GM23248 (cell line): ENCODE data around the gene RNF166. TPM values are rescaled to one million over a fixed set of nuclear protein-coding genes. Genes with fewer than 3 reads are reported as not detected.

Experiments
- DNase-seq: peaks from one replicate; pipeline ENCODE4 v3.0.0-alpha.2; 2015
- H2AFZ ChIP-seq: fragments of 200-600 bp; sonication (generic); 2 replicates; pipeline ENCODE4 v1.6.1; 2016; ENCODE audit warnings: antibody characterized with exemption
- H3F3A ChIP-seq: fragments of 200-600 bp; sonication (generic); 2 replicates; pipeline ENCODE4 v1.6.1; 2016; ENCODE audit warnings: mild to moderate bottlenecking, antibody characterized with exemption, mixed run types; ENCODE audit not compliant: insufficient read depth
- H3K27ac ChIP-seq: fragments of 200-600 bp; sonication (generic); 2 replicates; pipeline ENCODE4 v1.5.1; 2016; ENCODE audit warnings: mild to moderate bottlenecking
- H3K27me3 ChIP-seq: fragments of 200-600 bp; sonication (generic); replicated peaks from 2 replicates; pipeline ENCODE4 v1.6.1; 2016; ENCODE audit warnings: mild to moderate bottlenecking; ENCODE audit not compliant: insufficient read depth
- H3K36me3 ChIP-seq: fragments of 200-600 bp; sonication (generic); 2 replicates; pipeline ENCODE4 v1.6.1; 2016; ENCODE audit warnings: low read depth, mild to moderate bottlenecking
- H3K4me1 ChIP-seq: fragments of 200-600 bp; sonication (generic); 2 replicates; pipeline ENCODE4 v1.6.1; 2016; ENCODE audit warnings: mild to moderate bottlenecking; ENCODE audit not compliant: insufficient read depth
- H3K4me2 ChIP-seq: fragments of 200-600 bp; sonication (generic); one replicate; pipeline ENCODE4 v1.6.1; 2016; ENCODE audit warnings: mild to moderate bottlenecking; ENCODE audit not compliant: unreplicated experiment
- H3K4me3 ChIP-seq: fragments of 200-600 bp; sonication (generic); 2 replicates; pipeline ENCODE4 v1.5.1; 2016; ENCODE audit warnings: mild to moderate bottlenecking
- H3K79me2 ChIP-seq: fragments of 200-600 bp; sonication (generic); 2 replicates; pipeline ENCODE4 v1.6.1; 2016; ENCODE audit warnings: mild to moderate bottlenecking; ENCODE audit not compliant: insufficient read depth
- H3K9ac ChIP-seq: fragments of 200-600 bp; sonication (generic); 2 replicates; pipeline ENCODE4 v1.6.1; 2016; ENCODE audit warnings: mild to moderate bottlenecking
- H3K9me2 ChIP-seq: fragments of 200-600 bp; sonication (generic); 2 replicates; pipeline ENCODE4 v1.6.1; 2016; ENCODE audit warnings: mixed run types, mild to moderate bottlenecking, moderate library complexity; ENCODE audit not compliant: insufficient read depth
- H3K9me3 ChIP-seq: fragments of 200-600 bp; sonication (generic); one replicate; pipeline ENCODE4 v1.6.1; 2017; ENCODE audit warnings: low read depth
- H4K20me1 ChIP-seq: fragments of 200-600 bp; sonication (generic); 2 replicates; pipeline ENCODE4 v1.6.0; 2016; ENCODE audit not compliant: insufficient read depth
- EZH2 ChIP-seq: fragments of 200-600 bp; sonication (generic); IDR thresholded peaks from 2 replicates; pipeline ENCODE4 v1.6.1; 2018; ENCODE audit warnings: antibody characterized with exemption, mild to moderate bottlenecking; ENCODE audit not compliant: insufficient read depth, poor library complexity, severe bottlenecking
- EZH2phosphoT487 ChIP-seq: fragments of 200-600 bp; sonication (generic); IDR thresholded peaks from 2 replicates; pipeline ENCODE4 v1.6.1; 2018; ENCODE audit warnings: antibody characterized with exemption, moderate library complexity, mild to moderate bottlenecking, low read depth; ENCODE audit not compliant: insufficient read depth
- WGBS, 2 experiments: methylation state at CpG; one replicate each; pipeline ENCODE4 v1.1.6; 2015 to 2017; ENCODE audit warnings: low lambda C conversion rate in 2 of 2, low coverage in 1 of 2; ENCODE audit errors: missing lambda C conversion rate in 2 of 2; 5-methylcytosine and 5-hydroxymethylcytosine counted together
- in situ Hi-C: fragments of 300-500 bp; cut with MboI; formaldehyde crosslinking; loops from 2 replicates; pipeline ENCODE4 v1.15.0; 2020
- polyA plus RNA-seq: library from polyadenylated mRNA; unstranded; fragments of >200 nt; fragmentation: Nextera tagmentation; extraction: Ambion mirVana; gene quantifications from 2 replicates; pipeline ENCODE4 v1.2.1, GENCODE V29; 2016
- total RNA-seq: library from RNA; depleted of rRNA; stranded (reverse); fragments of >200 nt; shearing (Covaris generic); gene quantifications from 2 replicates; pipeline ENCODE4 v1.2.3, GENCODE V29; 2014

RNF166 gene
- total and polyA plus RNA-seq, 2 experiments from 2014 or later, result 8.9 to 14.6 TPM

- no peaks in the 10 kb centered on the region for H3F3A ChIP-seq
- H3K9me3 ChIP-seq, result no peaks in the 10 kb centered on the region
- H3K4me2 ChIP-seq, result no peak overlapping the region
- no peak overlapping the region for H3K4me3 ChIP-seq
- no peak overlapping the region for H3K9ac ChIP-seq
- DNase-seq, result no peak
- in situ Hi-C loops, result no loop called here
- no peaks in the 10 kb centered on the region for H3K27me3 ChIP-seq
- no peaks in the 10 kb centered on the region for H3K36me3 ChIP-seq
- WGBS, 2 experiments, result 80 to 93% methylated on average over 11 to 12 of the region's 12 CpGs
- no peak overlapping the region for H3K27ac ChIP-seq
- TF ChIP-seq EZH2, result no peak
- no peak for TF ChIP-seq EZH2phosphoT487
- H3K4me1 ChIP-seq, result peaks cover 1% of the 10 kb centered on the region; the same call in 1 of the 2 replicates
- H3K9me2 ChIP-seq, result no peaks in the 10 kb centered on the region
- no peaks in the 10 kb centered on the region; the same call in 1 of the 2 replicates for H4K20me1 ChIP-seq
- H3K79me2 ChIP-seq, result peaks cover 91% of the 10 kb centered on the region
- no peak overlapping the region for H2AFZ ChIP-seq
Measured at GRCh38 chr16:88748364-88748763, 42.2 kb upstream of the RNF166 start.

DNA sequence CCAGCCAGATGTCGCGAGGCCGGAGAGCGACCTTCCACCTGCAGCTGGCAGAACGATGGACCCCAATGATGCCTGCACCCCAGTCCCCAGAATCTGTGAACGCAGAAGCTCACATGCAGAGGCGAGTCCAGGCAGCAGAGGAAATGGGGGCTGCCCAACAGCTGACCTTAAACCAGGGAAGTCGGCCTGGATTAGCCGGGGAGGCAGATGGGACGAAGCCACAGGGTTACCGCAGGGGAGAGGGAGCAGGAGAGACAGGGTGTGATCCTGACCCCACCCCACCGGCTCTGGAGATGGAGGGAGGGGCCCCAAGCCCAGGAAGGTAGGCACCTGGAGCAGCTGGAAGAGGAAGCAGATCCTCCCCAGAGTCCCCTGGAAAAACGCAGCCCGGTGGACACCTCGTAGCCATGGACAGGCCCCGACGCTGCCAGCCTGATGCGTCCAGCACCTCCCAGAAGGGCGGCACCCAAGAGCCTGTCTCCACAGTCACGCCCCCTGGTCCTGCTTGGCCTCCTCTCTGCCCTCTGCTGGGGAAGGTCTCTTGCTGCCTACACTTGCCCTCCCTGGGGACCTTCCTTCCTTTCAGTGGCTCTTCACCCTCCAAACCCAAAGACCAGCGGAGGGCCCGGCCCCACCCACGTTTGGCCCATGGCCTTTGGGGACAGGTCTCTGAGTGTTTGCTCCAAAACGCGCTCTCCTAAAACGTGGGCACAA, 41.5 kb upstream of the RNF166 start:
- Histone ChIP-seq H3K27me3 (no peaks in the 10 kb centered on the region), H3K79me2 (peaks cover 93% of the 10 kb centered on the region), H4K20me1 (no peaks in the 10 kb centered on the region; the same call in 1 of the 2 replicates), H3K27ac (no peak overlapping the region), H3K36me3 (no peaks in the 10 kb centered on the region), H3K9me2 (no peaks in the 10 kb centered on the region), H3K4me3 (no peak overlapping the region), H3K4me2 (no peak overlapping the region), H3K9ac (no peak overlapping the region), H2AFZ (no peak overlapping the region), H3K9me3 (no peaks in the 10 kb centered on the region), H3F3A (no peaks in the 10 kb centered on the region), H3K4me1 (no peaks in the 10 kb centered on the region)
- WGBS, 2 experiments, result 83 to 84% methylated on average over 24 to 26 of the region's 26 CpGs
- no peak for DNase-seq
- TF ChIP-seq EZH2phosphoT487 (no peak), EZH2 (no peak)
- in situ Hi-C loops, result no loop called here

GRCh38 chr16:88746506-88746905, 40.3 kb upstream of the RNF166 start:
- Histone ChIP-seq H3K27ac (no peak overlapping the region), H3K79me2 (peaks cover 91% of the 10 kb centered on the region), H3K9ac (no peak overlapping the region; the same call in 1 of the 2 replicates), H4K20me1 (no peaks in the 10 kb centered on the region; the same call in 1 of the 2 replicates), H3F3A (no peaks in the 10 kb centered on the region), H3K4me2 (no peak overlapping the region), H2AFZ (no peak overlapping the region), H3K4me3 (no peak overlapping the region), H3K36me3 (no peaks in the 10 kb centered on the region), H3K9me2 (no peaks in the 10 kb centered on the region), H3K27me3 (no peaks in the 10 kb centered on the region), H3K9me3 (no peaks in the 10 kb centered on the region), H3K4me1 (no peaks in the 10 kb centered on the region)
- in situ Hi-C loops, result no loop called here
- TF ChIP-seq EZH2phosphoT487 (no peak), EZH2 (no peak)
- DNase-seq, result no peak
- 34 to 39% methylated on average over 16 to 17 of the region's 17 CpGs for WGBS, 2 experiments

DNA sequence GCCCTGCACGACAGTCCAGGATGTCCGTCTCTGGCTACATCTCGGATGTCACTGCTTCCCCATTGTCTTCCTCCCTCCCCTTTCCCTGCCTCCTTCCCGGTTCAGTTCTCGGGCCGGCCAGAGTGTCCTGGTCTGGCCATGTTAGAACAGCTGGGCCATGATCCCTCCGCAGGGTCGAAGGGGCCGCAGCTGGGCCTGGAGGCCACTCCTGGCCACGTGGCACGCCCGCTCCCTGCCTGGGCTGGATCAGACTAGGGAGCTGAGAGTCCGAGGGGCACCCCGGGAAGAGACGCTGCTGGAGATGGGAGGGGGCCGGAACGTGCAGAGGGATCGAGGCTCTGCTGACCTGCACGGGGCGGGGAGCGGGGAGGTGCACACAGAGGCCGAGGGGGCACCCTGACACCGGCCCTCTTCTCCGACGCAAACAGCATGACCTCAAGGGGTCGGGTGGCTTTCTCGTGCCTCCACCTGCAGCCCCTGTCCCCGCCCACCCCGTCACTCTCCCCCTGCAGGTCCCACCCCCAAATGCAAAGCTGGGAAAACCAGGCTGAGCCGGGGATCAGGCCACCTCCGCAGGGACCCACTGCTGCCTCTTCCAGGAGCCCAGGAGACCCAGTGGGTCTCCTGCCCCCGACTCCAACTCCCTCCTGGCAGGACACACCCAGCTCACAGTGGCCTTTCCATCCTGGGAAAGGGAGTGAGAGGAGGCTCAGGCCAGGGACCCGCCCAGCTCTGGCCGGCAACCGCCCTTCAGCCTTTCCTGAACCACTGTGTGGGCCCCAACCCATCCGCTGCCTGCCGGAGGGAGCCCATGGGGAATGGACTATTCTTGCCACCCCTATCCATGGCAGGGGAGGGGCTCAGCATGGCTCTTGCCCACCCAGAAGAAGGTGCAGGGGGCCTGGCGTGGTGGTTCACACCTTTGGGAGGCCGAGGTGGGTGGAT, 38.6 kb upstream of the RNF166 start:
- DNase-seq, result no peak
- no peaks in the 10 kb centered on the region for H3K4me1 ChIP-seq
- in situ Hi-C loops, result no loop called here
- 87 to 90% methylated on average over 22 to 35 of the region's 39 CpGs for WGBS, 2 experiments
- no peaks in the 10 kb centered on the region; the same call in 1 of the 2 replicates for H4K20me1 ChIP-seq
- H2AFZ ChIP-seq, result no peak overlapping the region
- no peaks in the 10 kb centered on the region for H3K36me3 ChIP-seq
- no peaks in the 10 kb centered on the region for H3K9me3 ChIP-seq
- no peak overlapping the region for H3K9ac ChIP-seq
- H3K4me3 ChIP-seq, result no peak overlapping the region
- no peak overlapping the region for H3K27ac ChIP-seq
- no peaks in the 10 kb centered on the region for H3F3A ChIP-seq
- TF ChIP-seq EZH2phosphoT487 (no peak), EZH2 (no peak)
- no peaks in the 10 kb centered on the region for H3K9me2 ChIP-seq
- no peak overlapping the region for H3K4me2 ChIP-seq
- peaks cover 74% of the 10 kb centered on the region for H3K79me2 ChIP-seq
- no peaks in the 10 kb centered on the region for H3K27me3 ChIP-seq
